Type B pancreatic cell (in vitro differentiated cells): Measurements from ENCODE around the gene PTPRT. TPM values are rescaled to one million over a fixed set of nuclear protein-coding genes. Genes with fewer than 3 reads are reported as not detected.

Source experiments
- DNase-seq: peaks from one replicate; pipeline ENCODE4 v3.0.0; 2021; ENCODE audit warnings: mixed read lengths; ENCODE audit not compliant: unreplicated experiment; ENCODE audit errors: extremely low spot score
- H3K27ac Mint-ChIP-seq: 2 replicates; pipeline ENCODE4 v1.8.0; 2021; ENCODE audit warnings: mild to moderate bottlenecking, mixed read lengths
- H3K27me3 Mint-ChIP-seq: 2 replicates; pipeline ENCODE4 v1.8.0; 2021; ENCODE audit warnings: mixed read lengths
- H3K36me3 Mint-ChIP-seq: 2 replicates; pipeline ENCODE4 v1.8.0; 2021; ENCODE audit warnings: mixed read lengths
- H3K4me1 Mint-ChIP-seq: one replicate; pipeline ENCODE4 v1.8.0; 2021; ENCODE audit warnings: mixed read lengths; ENCODE audit not compliant: unreplicated experiment
- H3K4me3 Mint-ChIP-seq: 2 replicates; pipeline ENCODE4 v1.8.0; 2021; ENCODE audit warnings: mild to moderate bottlenecking, mixed read lengths
- H3K9me3 Mint-ChIP-seq: 2 replicates; pipeline ENCODE4 v1.8.0; 2021; ENCODE audit warnings: mixed read lengths
- total RNA-seq: library from RNA; stranded (reverse); gene quantifications from 2 replicates; pipeline ENCODE4 v1.2.1, GENCODE V29; 2021; ENCODE audit warnings: low replicate concordance
- TF ChIP-seq, protein P1 (sequence below): fragments of 200-600 bp; sonication (generic); conservative IDR thresholded peaks from 2 replicates; pipeline ENCODE4 v1.5.0; 2021; ENCODE audit warnings: antibody characterized with exemption, mild to moderate bottlenecking

Gene PTPRT
- total RNA-seq, 1 donor from 2014 or later: 7.0 TPM

GRCh38 chr20:42134265-42135098, 1055.2 kb downstream of the PTPRT start:
- Mint-ChIP-seq H3K4me3 (no peak overlapping the region), H3K4me1 (peaks cover 4% of the 10 kb centered on the region), H3K9me3 (no peaks in the 10 kb centered on the region), H3K27ac (no peak overlapping the region), H3K36me3 (no peaks in the 10 kb centered on the region), H3K27me3 (peaks cover 23% of the 10 kb centered on the region)
- no peak for DNase-seq
- TF ChIP-seq, protein P1, sequence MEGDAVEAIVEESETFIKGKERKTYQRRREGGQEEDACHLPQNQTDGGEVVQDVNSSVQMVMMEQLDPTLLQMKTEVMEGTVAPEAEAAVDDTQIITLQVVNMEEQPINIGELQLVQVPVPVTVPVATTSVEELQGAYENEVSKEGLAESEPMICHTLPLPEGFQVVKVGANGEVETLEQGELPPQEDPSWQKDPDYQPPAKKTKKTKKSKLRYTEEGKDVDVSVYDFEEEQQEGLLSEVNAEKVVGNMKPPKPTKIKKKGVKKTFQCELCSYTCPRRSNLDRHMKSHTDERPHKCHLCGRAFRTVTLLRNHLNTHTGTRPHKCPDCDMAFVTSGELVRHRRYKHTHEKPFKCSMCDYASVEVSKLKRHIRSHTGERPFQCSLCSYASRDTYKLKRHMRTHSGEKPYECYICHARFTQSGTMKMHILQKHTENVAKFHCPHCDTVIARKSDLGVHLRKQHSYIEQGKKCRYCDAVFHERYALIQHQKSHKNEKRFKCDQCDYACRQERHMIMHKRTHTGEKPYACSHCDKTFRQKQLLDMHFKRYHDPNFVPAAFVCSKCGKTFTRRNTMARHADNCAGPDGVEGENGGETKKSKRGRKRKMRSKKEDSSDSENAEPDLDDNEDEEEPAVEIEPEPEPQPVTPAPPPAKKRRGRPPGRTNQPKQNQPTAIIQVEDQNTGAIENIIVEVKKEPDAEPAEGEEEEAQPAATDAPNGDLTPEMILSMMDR: no peak

GRCh38 chr20:42130810-42131596, 1058.7 kb downstream of the PTPRT start:
- H3K4me3 Mint-ChIP-seq: no peak overlapping the region
- TF ChIP-seq, protein P1: no peak
- H3K27ac Mint-ChIP-seq: no peak overlapping the region
- H3K36me3 Mint-ChIP-seq: no peaks in the 10 kb centered on the region
- DNase-seq: no peak
- peaks cover 15% of the 10 kb centered on the region for H3K27me3 Mint-ChIP-seq
- H3K4me1 Mint-ChIP-seq: no peaks in the 10 kb centered on the region
- no peaks in the 10 kb centered on the region for H3K9me3 Mint-ChIP-seq

GRCh38 chr20:42125426-42125825, 1064.3 kb downstream of the PTPRT start:
- no peak for DNase-seq
- H3K4me1 Mint-ChIP-seq: peaks cover 3% of the 10 kb centered on the region
- H3K27ac Mint-ChIP-seq: no peak overlapping the region
- H3K9me3 Mint-ChIP-seq: no peaks in the 10 kb centered on the region
- H3K27me3 Mint-ChIP-seq: peaks cover 7% of the 10 kb centered on the region
- no peak overlapping the region for H3K4me3 Mint-ChIP-seq
- H3K36me3 Mint-ChIP-seq: no peaks in the 10 kb centered on the region
- TF ChIP-seq, protein P1: no peak

DNA sequence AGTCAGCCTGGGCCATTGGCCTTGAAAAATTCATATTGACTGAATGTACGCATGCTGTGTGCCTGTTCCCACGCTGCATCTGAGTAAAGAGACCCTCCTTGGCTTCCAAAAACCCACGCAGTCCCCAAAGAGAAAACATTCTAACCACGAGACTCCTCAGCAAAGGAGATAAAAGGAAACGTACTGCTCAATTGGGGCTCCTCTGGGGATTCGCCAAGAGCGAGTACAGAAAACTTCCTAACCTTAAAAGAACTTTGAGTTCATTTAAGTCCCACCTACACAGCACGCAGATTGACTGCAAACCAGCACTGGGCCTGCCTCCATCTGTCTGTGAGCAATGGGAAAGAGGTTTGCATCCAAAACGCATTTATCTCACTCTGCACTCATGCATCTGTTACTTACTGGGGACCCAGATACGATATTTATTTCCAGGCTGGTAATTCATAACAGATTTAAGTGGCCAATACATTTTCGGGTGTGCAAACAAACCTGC, 1065.7 kb downstream of the PTPRT start:
- peaks cover 7% of the 10 kb centered on the region for H3K27me3 Mint-ChIP-seq
- H3K9me3 Mint-ChIP-seq: no peaks in the 10 kb centered on the region
- TF ChIP-seq, protein P1: no peak
- no peak for DNase-seq
- H3K27ac Mint-ChIP-seq: no peak overlapping the region
- H3K4me3 Mint-ChIP-seq: no peak overlapping the region
- no peaks in the 10 kb centered on the region for H3K36me3 Mint-ChIP-seq
- peaks cover 3% of the 10 kb centered on the region for H3K4me1 Mint-ChIP-seq

DNA sequence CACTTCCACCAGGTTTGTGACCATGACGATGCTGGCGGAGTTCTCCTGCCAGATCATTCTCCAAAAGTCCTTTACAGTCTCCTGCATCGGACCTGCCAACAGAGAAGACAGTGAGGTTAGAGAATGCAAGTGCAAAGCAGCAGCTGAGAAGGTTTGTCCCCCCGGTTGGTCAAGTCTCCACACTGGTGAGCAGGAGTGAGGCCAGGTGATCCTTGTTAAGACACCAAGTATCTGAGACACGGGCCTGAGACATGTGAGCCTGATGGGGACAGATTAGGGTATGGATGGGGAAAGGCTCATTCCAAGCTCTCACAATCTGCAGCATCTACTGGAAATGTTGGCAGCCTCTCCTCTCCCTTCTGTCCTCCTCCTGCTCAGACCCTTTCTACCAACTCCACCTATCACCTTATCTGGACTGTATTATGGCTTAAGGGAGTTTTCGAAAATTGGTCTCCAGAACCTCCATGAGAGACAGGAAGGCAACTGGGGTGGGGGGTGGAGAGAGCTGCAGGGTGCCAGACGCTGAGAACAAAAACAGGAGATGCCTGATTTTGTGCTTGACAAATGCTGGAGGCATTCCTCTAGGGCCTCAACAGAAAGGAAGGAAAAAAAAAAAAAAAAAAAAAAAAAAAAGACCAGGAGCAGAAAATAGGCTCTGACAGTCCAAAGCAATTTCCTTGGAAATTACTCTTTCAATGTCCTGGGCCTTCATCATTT, 1071.1 kb downstream of the PTPRT start:
- Mint-ChIP-seq H3K9me3 (no peaks in the 10 kb centered on the region), H3K27ac (no peak overlapping the region), H3K27me3 (peaks cover 1% of the 10 kb centered on the region), H3K4me3 (no peak overlapping the region), H3K4me1 (no peaks in the 10 kb centered on the region), H3K36me3 (no peaks in the 10 kb centered on the region)
- TF ChIP-seq, protein P1: no peak
- DNase-seq: no peak
